NCI-H1436 treated with DMSO at 0.1 percent for 48 hours (cell line): ENCODE data around the gene STARD9.
"Not testable (repeated sequence)": the region's sequence is repeated elsewhere in the genome, so short reads cannot be mapped to it uniquely, and the experiment has no call there.

ENCODE experiments used
- DNase-seq: peaks from one replicate; lab custom pipeline; 2025; lab: John Stamatoyannopoulos, UW

The STARD9 gene

DNA sequence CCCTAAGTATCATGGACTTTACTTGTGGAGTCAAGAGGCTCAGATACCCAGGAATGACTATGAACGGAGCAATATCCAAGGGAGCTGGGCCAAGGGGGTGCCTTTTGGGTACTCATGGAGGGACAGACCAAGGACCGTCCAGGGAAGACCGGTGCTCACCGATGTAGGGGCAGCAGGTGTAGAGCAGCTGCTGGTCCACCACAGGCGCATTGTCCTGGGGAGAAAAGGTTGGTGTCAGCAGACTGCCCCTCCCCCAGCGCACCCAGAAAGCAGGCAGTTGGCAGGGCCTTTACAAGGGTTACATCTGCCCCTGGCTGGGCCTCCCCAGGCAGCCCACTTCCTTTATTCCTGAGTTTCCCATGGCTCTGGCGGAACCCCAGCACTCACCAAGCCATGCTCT is 154.0 kb downstream of the STARD9 start:
- DNase-seq: no peak

DNA sequence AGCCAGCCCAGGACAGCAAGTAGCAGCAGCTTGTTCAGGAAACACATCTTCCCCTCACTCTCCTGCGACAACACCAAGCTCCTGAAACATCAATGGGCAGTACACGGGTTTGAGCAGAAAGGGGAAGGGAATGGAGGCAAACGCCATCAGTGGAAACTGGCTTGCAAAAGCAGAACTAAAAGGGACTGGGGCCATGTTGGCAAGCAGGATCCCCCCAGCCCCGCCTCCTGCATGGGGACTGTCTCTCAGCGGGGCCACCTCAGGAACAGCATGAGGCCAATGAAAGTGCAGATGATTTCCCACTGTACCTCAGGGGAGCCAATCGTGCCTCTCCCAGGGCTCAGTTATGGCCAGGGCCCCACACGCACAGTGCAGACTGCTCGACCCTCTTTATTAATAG is 154.7 kb downstream of the STARD9 start:
- DNase-seq: no peak

DNA sequence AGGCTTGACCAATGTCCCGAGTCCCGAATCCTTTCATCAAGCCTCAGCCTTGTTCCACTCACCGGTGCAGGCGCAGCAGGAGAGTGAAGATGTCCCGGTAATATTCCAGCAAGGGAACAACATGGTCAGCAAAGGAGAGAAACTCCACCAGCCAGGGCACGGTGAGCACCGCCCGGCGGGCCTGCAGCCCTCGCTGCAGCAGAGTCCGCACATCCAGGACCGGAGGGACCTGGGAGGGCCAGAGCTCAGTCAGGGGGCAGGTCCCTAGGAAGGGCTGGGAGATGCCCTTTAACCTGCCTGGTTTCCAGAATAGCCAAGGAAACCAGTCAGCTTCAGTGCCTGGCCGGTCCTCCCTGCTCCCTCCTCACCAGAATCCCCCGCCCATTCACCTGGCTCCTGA is 155.1 kb downstream of the STARD9 start:
- DNase-seq: no peak

DNA sequence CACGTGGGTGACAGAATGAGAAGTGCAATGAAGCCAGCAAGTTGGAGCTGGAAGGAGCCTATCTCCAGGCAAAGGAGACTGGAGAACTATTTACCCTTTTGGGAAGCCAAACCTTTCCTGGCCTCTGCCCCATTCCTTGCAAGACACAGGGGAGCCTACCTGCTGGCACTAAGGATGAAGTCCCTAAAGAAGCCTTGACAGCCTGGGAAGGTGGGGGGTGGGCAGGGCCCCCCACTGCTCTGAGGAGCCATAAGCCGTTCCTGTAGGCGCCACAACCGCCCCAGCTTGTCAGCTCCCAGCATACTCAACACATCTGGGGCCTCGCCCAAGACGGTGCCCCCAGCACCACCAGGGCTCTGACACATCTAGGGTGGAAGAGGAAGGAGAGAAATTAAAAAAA is 156.1 kb downstream of the STARD9 start:
- no peak for DNase-seq

DNA sequence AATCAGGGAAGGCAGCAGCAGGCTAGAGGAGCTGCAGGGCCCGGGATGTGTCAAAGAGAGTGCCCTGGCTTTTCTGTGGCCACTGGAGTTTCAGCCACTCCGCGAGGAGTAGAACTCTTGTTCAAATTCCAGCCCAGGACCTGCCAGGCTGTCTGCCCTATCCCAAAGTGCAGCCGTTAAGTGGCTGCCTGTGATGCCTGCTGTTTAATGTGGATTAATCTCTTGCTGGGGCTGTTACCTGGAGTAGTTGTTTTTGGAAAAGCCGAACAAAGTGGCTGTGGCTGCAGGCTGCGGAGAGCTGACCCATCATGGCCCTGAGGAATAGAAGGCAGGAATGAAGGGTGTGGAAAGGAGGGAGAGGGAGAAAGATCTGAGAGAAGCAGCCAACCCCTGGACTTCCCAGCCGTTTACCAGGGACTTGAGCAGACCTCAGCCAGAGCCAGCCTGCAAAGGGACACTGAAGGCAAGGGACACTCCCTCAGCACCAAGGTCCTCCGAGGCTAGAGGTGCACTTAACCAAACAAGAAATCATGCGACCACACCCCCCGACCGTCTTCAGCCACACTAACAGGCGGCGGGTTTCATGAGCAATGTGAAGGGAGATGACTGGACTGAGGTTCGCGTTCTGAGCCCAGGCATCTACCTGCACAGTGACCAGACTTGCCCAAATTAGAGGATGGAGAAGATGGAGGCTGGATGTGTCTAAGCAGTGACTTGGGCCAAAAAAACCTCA is 156.9 kb downstream of the STARD9 start:
- DNase-seq: no peak

DNA sequence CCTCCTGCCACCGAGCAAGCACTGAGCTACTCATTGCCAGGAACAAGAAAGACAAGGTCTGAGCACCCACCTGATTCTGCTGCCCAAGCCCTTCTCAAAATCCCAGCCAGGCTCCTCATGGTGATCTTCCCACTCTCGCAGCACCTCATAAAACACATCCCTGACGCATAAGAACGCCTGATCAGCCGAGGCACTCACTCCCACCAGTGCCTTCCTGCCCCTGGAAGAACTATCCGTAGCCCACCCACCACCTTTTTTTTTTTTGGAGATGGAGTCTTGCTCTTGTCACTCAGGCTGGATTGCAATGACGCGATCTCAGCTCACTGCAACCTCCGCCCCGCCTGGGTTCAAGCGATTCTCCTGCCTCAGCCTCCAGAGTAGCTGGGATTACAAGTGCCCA is 157.6 kb downstream of the STARD9 start:
- DNase-seq: no peak

DNA sequence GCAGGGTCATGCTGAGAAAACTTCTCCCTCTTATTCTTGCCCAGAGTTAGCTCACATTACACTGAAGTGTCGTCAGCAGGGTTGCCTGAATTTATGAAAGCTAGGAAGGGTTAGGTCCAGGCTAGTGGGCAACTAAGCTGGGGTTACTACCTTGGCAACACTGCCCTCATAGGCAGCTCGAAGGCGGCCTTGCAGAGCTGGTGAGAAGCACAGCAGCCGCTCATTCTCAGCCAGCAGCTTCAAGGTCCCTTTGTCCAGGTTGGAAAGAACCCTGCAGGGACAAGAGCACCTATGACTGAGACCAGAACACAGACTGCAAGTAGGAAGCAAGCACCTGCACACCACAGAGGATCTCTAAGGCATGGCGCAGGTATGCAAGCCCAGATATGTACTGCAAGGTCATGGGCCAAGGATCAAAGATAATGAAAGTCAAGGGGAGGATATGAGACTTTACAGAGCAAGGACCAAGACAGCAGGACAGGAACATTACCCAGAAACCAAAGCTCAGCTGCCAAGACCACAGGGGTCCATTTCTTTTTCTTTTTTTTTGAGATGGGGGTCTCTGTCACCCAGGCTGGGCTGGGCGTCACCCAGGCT is 158.8 kb downstream of the STARD9 start:
- no peak for DNase-seq

DNA sequence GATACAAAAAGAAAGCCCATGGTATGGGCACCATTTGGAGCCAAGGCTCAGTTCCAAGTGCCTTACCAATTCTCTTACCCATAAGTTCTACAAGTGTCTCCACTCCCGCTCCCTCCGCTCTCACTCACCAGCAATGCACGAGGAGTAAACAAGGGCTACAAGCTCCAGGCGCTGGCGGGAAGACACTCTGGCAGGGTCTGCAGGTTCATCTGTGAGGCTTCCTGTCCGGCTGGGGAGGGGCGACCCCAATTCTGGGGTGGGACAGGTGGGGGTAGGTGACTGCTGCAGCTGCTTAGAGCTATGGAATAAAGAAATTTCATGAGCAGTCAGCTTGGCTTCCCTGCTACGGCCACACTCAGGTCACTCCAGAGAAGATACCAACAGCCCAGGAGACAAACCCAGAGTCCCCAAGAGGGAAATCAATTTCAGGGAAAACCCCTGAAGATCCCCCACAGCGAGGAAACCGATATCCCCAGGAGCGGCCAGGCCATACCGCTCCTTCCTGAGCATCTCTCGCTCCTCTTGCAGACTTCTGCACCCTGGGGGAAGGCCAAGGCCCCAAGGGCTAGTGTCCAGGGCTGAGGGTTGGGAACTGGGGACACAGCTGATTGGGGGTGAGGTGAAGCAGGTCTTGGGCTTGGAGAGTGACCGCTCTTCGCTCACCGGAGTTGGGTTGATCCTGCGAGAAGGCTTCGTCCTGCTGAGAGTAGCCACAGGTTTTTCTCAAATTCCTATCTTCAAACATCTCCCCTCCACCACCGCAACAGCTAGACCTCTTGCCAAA is 160.2 kb downstream of the STARD9 start:
- no peak for DNase-seq

DNA sequence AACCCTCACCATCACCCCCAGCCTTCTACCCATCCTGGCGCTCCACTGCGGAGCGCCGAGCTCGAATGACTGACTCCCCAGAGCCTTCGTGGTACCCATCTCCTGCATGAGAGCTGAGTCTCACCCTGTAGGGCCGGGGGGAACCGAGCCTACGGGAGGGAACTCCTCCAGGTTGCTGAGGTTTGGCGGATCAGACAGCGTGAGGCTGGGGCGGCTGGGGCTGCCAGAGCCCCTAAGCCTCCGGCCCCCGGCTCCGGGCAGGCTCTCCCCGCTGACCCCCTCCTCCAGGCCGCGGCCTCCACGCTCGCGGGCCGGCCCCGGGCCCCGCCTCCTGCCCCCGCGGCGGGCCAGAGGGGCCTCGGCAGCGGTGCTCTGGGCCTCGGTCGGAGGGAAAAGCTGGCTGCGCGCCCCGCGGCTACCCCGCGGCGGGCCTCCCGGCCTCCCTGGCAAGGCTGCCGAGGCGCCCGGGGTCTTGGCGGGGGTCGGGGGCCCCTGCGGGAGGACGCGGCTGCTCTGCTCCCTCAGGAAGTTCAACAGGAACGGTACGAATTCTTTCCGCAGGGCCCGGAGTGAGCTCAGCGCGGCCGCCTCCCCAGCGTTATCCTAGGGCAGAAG is 160.9 kb downstream of the STARD9 start:
- DNase-seq: no peak

DNA sequence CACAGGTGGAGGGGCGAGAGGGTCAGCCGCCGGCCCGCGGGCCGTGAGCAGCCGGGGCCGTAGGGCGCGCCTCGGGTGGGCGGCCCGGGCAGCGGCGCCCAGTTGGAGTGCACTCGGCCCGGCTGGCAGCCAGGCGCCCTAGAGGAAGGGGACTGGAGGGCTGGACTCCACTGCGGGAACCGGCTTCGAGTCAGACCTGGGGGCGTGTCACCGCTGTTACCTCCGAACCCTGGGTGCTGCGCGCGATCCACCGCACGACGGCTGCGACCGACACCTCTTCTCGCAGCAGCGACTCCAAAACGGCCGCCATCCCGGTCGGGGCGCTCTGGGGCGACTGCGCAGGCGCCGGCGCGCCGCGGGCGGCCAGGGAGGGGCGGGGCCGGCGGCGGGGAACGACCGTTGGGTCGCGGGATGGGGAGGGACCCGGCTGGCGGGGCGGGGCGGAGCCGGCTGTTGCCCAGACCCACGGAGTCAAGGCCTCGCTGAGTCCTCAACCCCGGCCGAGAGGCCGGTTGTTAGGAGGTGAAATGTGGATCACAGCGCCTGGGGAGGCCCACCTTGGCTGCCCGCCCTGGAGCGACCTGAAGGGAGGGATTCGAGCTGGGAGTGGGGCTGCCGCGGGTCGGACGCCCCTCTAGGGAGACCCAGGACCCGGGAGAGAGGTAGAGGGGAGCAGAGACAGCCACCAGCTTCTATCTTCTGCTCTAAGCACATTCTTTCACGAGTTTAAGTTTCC is 161.6 kb downstream of the STARD9 start, which contains the start of gene CDAN1:
TSS of gene CDAN1 (minus strand) at position 336 of the 736 bp plus-strand sequence. CDS start at position 310, 26 bp downstream.
- DNase-seq: no peak

DNA sequence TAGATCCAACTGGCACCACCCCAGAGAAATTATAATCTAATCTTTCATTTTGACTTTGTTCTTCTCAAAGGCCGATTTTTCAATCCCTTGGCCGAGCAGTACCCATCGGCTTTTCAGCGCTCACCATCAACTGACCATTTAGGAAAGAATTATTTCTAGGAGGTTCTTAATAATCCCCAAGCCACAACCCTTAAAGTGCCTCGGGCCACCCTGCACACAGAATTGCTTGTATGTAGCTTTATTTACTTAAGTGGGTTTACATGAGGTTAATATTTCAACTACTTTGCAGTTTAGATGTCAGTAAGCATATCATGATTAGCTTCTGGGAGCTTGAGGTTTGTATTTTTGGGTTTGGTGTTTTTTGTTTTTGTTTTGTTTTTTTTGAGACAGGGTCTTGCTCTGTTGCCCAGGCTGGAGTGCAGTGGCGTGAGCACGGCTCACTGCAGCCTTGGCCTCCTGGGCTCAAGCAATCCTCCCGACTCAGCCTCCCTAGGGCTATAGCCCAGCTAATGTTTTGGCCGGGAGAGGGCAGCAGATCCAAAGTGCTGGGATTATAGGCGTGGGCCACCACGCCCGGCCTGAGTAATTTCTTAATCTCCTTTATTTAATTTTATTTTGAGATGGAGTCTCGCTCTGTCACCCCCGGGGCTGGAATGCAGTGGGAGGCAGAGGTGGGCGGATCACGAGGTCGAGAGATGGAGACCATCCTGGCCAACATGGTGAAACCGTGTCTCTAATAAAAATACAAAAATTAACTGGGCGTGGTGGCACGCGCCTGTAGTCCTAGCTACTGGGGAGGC is 162.3 kb downstream of the STARD9 start:
- no peak for DNase-seq

DNA sequence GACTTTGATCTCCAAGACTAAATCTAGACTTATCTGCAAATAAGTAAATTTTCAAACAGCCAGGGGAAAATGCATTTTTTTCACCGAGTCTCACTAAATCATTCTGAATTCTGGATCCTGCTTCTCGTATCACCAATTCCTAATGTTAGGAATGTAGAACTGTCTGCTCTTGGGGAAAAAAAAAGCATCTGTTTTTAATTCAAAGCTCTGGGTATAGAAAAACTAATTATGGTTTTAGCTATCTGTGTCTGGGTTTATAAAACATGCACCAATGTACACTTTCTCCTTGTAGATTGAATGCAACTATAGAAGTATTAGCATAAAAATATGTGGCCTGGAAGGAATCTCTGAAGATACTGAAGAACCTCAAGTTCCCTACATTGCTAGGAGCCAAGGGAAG is 166.3 kb downstream of the STARD9 start:
- DNase-seq: no peak

DNA sequence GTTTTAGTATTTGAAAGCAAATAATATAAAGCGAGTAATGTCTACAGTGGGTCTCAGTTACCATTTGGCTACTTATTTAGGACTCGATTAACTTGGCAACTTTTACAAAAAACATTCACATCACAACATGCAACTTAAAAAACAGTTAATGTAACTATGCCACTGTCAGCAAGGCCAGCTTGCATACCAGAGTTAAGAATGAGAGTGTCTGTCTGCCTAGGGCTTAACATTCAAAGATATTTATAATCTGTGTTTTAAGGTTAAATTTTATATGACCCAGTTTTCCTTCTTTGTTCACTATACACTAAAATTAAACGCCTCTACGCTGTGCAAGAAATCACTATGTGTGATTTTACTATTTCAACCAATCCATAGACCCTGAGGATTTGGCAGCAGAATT is 166.7 kb downstream of the STARD9 start:
- DNase-seq: no peak

DNA sequence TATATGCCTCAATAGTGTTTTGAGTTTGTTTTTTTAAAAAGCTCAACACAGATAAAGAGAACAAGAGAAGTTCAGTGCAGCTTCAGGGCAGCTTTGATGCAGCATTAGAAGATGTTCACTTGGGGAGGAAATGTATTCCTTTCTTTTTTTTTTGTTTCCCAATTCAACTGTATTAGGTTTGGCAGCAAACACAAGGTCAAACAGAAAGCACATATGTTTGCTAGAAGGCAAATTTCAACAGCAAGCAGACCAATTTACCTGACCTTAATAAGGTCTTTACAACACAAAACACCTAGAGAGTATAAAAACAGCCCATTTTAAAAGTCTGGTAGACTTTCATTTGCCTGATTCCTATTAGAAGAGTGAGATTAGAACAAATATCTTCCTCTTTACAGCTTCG is 168.8 kb downstream of the STARD9 start:
- DNase-seq: no peak

DNA sequence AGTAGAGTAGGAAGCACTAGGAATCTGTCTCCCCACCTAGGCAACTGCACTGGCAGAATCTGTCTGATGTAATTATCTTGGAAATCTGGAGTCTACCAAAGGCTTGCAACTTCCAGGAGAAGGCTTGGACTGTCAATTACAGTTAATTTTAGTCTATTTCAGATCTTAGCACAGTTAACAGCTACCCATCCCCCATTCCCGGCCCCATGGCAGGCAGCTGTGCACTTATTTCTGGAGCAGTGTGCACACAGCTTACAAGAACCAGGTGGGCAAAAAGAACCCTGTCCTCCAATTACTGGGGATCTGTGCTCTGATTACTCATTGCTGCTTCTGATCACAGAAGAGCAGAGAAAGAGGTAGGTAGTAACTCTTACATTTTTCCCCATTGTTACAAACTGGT is 173.9 kb downstream of the STARD9 start:
- DNase-seq: no peak

DNA sequence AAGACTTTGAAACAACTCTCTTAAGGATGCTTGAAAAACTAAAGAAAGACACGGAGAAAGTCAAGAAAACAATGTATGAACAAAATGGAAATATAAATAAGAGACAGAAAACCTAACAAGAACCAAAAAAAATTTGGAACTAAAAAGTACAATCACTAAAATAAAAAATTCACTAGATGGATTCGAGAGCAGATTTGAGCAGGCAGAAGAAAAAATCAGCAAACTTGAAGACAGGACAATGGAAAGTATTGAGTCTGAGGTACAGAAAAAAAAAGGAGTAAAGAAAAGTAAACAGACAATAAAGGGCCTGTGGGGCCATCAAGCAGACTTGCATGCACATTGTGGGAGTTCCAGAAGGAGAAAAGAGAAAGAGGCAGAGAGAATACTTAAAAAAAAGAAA is 174.9 kb downstream of the STARD9 start:
- no peak for DNase-seq

DNA sequence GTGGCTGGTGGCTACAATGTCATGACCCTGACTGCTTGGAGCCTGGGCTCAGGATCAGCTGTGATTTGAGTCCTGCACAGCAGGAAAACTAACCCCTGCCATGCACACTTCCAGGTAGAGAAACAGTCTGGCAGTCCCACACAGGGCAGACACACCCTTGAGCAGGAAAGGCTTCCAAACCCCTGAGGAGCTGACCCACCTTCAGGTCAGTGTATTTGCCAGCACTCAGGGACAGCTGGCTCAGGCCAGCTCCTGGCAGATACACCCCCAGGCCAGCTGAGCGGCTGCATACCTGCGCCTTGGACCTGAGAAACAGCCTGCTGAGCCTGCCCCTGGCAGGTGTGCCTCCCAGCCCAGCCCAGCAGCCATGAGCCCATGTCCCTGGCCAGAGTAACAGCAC is 183.7 kb downstream of the STARD9 start:
- DNase-seq: no peak

DNA sequence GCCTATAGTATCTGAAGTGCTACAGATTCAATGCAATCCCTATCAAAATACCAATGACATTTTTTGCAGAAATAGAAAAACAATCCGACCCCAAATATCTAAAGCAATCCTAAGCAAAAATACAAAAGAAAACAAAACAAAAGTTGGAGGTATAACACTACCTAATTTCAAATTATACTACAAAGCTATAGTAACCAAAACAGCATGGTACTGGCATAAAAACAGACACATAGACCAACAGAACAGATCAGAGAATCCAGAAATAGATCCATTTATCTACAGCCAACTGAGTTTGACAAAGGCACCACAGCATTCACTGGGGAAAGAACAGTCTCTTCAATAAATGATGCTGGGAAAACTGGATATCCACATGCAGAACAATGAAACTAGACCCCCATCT is 185.4 kb downstream of the STARD9 start:
- DNase-seq: no peak

DNA sequence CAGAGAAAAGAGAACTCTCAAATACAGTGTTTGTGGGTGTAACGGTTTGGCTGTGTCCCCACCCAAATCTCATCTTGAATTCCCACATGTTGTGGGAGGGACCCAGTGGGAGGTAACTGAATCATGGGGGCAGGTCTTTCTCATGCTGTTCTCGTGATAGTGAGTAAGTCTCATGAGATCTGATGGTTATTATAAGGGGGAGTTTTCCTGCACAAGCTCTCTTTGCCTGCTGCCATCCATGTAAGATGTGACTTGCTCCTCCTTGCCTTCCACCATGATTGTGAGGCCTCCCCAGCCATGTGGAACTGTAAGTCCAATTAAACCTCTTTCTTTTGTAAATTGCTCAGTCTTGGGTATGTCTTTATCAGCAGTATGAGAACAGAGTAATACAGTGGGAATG is 186.4 kb downstream of the STARD9 start:
- not testable (repeated sequence) for DNase-seq

DNA sequence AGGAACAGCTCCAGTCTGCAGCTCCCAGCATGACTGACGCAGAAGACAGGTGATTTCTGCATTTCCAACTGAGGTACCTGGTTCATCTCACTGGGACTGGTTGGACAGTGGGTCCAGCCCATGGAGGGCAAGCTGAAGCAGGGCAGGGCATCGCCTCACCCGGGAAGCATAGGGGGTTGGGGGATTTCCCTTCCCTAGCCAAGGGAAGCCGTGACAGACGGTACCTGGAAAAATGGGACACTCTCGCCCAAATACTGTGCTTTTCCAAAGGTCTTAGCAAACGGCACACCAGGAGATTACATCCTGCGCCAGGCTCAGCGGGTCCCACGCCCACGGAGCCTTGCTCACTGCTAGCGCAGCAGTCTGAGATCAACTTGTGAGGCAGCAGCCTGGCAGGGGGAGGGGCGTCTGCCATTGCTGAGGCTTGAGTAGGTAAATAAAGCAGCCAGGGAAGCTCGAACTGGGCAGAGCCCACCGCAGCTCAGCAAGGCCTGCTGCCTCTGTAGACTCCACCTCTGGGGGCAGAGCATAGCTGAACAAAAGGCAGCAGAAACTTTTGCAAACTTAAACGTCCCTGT is 188.8 kb downstream of the STARD9 start:
- DNase-seq: not testable (repeated sequence)

DNA sequence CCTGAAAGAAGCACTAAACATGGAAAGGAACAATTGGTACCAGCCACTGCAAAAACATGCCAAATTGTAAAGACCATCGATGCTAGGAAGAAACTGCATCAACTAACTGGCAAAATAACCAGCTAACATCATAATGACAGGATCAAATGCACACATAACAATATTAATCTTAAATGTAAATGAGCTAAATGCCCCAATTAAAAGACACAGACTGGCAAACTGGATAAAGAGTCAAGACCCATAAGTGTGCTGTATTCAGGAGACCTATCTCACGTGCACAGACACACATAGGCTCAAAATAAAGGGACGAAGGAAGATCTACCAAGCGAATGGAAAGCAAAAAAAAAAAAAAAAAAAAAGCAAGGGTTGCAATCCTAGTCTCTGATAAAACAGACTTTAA is 190.7 kb downstream of the STARD9 start:
- not testable (repeated sequence) for DNase-seq
